Measurements from ENCODE around the gene CLIC4.

- no peak for TF ChIP-seq POLR2A (IDR thresholded peaks at IDR 0.05; ENCODE audit: extremely low read depth, insufficient read length)
- TF ChIP-seq, protein P1, sequence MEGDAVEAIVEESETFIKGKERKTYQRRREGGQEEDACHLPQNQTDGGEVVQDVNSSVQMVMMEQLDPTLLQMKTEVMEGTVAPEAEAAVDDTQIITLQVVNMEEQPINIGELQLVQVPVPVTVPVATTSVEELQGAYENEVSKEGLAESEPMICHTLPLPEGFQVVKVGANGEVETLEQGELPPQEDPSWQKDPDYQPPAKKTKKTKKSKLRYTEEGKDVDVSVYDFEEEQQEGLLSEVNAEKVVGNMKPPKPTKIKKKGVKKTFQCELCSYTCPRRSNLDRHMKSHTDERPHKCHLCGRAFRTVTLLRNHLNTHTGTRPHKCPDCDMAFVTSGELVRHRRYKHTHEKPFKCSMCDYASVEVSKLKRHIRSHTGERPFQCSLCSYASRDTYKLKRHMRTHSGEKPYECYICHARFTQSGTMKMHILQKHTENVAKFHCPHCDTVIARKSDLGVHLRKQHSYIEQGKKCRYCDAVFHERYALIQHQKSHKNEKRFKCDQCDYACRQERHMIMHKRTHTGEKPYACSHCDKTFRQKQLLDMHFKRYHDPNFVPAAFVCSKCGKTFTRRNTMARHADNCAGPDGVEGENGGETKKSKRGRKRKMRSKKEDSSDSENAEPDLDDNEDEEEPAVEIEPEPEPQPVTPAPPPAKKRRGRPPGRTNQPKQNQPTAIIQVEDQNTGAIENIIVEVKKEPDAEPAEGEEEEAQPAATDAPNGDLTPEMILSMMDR (IDR thresholded peaks at IDR 0.05; ENCODE audit: low read depth, low read length): no peak
- TF ChIP-seq, protein P2, sequence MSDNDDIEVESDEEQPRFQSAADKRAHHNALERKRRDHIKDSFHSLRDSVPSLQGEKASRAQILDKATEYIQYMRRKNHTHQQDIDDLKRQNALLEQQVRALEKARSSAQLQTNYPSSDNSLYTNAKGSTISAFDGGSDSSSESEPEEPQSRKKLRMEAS (IDR thresholded peaks at IDR 0.05; ENCODE audit: low read depth, low read length): peak; percentile 94
Observed at GRCh38 chr1:24872061-24872850, 127.0 kb downstream of the CLIC4 start.

All from NB4 (cell line).